ENCODE measurements around the gene KLRB1. TPM values are rescaled to one million over a fixed set of nuclear protein-coding genes. Genes with fewer than 3 reads are reported as not detected.
"Not testable (repeated sequence)": the region's sequence is repeated elsewhere in the genome, so short reads cannot be mapped to it uniquely, and the experiment has no call there.

Gene KLRB1
- total RNA-seq (2014; rRNA removed; shearing (Covaris generic)) = not detected in 2 replicates
- polyA plus RNA-seq (2015; cell fraction: cytosol; rRNA removed) = not detected in 2 replicates
- not detected in 2 replicates for polyA plus RNA-seq (2015; cell fraction: nucleus; rRNA removed)

DNA sequence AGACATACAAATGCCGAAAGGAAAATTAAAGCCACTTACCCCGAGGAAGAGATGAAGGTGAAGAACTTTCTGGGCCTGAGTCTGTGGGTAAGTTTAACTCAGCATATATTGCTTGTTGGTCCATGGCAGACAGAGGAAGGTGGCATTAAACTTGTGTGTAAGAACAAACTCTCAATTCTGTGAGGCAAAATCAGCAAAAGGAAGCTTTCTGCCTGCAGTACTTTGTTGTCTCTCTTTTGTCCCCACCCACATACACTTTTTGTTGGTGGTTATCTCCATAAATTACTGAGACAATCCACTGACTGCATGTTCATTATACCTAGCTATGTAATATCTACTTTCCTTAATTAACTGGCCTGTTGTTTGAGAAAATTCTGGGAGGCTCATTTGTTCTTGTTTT is at the start of gene KLRB1:
Gene KLRB1, minus strand, starts transcription at position 201 of the 400 bp plus-strand sequence. Its CDS starts 77 bp downstream, at position 124.
- DNase-seq (ENCODE audit: low read depth, low spot score) = no peak
- in situ Hi-C loops (cut with HindIII; ENCODE audit: low pct_unique_long_range_greater_than_20kb, low sequenced_read_pairs) = no loop called here

DNA sequence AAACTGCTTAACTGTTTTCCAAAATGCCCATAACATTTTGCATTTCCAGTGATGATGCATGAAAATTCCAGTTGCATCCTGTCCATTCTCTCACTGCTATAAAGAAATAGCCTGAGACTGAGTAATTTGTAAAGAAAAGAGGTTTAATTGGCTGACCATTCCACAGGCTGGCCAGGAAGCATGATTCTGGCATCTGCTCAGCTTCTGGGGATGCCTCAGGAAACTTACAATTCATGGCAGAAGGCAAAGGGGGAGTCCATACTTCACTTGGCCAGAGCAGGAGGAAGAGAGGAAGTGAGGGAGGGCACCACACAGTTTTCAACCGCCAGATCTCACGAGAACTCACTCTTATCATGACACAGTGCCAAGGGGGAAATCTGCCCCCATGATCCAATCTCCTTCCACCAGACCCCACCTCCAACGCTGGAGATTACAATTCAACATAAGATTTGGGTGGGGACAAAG is 43.6 kb upstream of the KLRB1 start:
- in situ Hi-C loops (cut with HindIII; ENCODE audit: low pct_unique_long_range_greater_than_20kb, low sequenced_read_pairs) = no loop called here
- peak; percentile 16 for DNase-seq (ENCODE audit: low read depth, low spot score)

DNA sequence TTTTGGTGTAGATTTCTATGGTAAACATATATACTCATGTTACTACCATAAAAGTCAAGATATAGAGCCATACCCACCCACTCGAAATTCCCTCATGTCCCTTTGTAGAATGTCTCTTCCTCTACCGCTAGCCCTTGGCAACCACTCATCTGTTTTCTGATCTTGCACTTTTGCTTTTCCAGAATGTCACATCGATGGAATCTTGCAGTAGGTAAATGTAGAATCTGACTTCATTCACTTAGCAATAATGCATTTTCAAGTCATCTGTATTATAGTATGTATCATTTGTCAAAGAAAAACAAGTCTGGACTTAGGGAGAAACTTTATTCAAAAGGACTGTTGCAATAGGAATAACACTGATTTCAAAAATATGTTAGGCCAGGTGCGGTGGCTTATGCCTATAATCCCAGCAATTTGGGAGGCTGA is 42.4 kb upstream of the KLRB1 start:
- DNase-seq (ENCODE audit: low read depth, low spot score) = peak; percentile 9
- in situ Hi-C loops (cut with HindIII; ENCODE audit: low pct_unique_long_range_greater_than_20kb, low sequenced_read_pairs) = no loop called here

DNA sequence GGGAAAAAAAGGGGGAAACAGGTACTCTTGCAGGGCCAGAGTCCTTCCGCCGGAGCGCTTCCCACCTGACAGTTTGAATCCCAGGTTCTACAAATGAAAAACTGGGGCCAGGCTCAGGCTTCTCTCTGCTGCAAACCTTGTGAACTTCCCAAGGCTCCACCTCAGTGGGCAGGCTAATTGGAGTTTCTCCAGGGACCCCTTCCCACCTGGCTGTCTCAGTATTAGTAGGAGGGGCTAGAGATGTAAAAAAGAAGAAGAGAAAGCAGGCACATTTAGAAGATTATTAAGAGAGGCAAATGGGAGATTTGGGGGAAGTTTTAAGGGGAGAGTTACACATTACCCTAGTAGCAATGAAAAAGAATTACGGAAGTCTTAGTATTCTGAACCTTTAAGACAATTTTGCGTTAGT is 41.8 kb upstream of the KLRB1 start:
- in situ Hi-C loops (cut with HindIII; ENCODE audit: low pct_unique_long_range_greater_than_20kb, low sequenced_read_pairs) = no loop called here
- no peak for DNase-seq (ENCODE audit: low read depth, low spot score)

DNA sequence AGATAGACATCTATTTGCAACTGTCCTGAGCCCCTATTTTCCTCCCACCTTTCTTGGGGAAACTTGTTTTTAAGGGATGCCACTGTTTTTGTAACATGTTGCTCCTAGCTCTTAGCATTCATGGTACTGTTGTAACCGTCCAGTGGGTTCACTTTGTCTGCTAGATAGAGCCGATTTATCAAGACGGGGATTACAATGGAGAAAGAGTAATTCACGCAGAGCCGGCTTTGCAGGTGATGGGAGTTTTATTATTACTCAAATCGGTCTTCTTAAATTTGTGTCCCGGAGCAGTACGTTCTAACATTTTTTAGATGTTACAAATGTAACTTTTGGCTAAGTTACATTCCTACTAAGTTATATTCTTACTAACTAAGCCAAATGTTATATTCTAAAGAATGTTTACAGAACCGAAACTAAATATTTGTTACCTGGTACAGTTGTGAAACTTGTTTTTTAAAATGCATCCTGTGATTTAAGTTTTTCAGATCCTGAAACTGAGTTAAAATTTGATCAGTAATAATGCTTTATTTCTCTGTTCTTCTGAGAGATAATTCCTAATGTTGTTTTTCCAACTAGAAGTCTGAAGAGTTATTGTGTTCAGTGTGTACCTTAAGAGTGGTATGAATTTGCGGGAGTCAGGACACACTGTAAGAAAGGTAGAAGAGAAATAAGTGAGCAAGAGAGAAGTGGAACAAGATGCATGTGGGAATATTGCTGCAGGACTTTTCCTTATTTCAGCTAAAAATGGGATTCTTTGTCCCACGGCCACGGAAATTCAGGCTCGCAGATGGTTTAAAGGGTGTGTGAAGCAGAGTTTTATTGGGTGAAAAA is 41.2 kb upstream of the KLRB1 start:
- in situ Hi-C loops (cut with HindIII; ENCODE audit: low pct_unique_long_range_greater_than_20kb, low sequenced_read_pairs) = no loop called here
- DNase-seq (ENCODE audit: low read depth, low spot score) = no peak

DNA sequence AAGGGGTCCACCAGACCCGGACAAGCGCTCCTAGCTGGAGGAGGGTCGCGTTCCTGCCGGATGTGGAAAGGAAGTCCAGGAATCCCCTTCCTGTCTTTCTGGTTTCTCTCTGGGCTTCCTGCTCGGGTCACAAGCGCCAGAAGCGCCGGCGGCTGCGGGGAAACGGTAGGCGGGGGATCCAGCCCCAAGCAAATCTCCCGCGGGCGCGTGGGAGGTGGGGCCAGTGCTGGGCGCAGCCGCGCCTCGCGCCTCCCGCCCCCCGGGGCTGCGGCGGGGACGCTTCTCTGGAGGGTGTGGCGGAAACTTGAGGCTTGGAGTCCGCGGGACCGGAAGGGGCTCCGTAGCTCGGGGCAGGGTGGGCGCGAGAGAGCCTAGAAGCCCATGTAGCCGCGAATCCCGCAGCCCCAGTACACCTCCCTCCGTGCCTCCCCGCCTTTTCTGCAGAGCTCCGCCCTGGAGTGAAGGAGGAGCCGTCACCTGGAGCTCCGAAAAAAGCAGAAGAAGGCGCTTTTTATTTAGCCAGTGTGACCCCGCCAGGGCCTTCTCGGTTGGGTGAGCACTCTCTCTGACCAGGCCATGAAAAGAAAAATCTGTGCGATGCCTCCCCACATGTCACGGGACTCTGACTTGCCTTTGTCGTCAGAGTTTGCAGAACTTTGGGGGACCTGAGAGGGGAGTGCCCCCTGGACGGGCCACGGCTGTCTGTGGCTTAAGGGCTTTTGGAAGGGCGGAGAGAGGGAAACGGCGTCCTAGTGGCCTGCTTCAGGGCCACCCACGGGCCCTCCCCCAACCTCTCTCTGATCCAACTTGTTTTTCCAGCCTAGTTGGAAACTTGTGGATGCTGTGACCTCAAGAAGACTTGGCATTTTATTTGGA is 40.3 kb upstream of the KLRB1 start:
- in situ Hi-C loops (cut with HindIII; ENCODE audit: low pct_unique_long_range_greater_than_20kb, low sequenced_read_pairs) = no loop called here
- peak; percentile 83 for DNase-seq (ENCODE audit: low read depth, low spot score)

DNA sequence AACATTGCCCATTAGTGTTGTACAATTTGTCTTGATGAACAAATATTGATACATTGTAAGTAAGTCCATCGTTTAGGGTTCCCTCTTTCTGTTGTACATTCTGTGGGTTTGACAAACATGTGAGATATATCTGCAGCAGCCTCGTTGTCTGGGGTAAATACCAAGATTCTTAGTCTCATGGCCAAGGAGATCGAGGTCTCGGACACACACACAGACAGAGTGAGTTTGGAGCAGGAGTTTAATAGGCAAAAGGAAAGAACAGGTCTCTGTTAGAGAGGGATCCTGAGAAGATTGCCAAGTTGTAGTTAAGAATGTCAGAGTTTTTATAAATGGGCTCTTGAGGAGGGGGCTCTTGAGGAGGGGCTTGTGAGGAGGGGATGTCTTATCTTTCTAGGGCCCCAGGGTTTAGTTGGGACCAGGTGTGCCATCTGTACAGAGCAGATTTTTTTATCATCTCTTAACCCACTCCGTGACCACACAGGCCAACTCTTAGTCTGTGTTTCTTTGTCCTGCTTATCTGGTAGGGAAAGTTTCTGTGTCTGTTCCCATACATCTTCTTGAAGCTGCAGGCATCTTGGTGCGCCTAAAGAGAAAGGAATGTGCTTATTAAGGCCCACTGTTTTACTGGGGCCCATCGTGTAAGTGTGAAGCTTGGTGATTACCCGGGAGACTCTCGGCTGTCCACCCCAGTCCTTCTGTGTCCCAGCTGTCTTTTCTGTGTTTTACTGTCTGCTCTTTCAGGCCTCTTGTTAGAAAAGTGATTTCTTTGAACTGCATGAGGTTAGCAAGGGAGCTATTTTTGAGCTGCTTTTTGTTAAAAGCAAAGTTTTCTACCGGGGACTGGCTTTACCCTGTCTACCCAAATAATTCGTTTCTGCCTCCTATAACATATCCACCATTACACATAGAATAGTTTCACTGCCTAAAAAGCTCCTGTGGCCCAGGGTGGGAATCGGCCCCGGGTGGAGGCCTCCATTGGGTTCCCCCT is 39.4 kb upstream of the KLRB1 start:
- in situ Hi-C loops (cut with HindIII; ENCODE audit: low pct_unique_long_range_greater_than_20kb, low sequenced_read_pairs) = no loop called here
- peak; percentile 22 for DNase-seq (ENCODE audit: low read depth, low spot score)

DNA sequence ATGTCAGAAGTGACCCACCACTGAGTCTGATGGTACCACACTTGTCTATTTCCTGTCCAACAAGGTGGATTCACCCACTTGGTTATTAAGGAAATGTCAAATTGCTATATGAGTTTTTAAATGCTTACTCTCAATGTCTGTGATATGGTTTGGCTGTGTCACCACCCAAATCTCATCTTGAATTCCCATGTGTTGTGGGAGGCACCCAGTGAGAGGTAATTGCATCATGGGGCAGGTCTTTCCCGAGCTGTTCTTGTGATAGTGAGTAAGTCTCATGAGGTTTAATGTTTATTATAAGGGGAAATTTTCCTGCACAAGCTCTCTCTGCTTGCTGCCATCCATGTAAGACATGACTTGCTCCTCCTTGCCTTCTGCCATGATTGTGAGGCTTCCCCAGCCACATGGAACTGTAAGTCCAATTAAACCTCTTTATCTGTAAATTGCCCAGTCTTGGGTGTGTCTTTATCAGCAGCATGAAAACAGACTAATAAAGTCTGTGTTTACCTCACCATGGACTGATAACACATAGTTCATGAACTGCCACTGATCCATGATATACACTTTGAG is 37.4 kb upstream of the KLRB1 start:
- in situ Hi-C loops (cut with HindIII; ENCODE audit: low pct_unique_long_range_greater_than_20kb, low sequenced_read_pairs) = not testable (repeated sequence)
- DNase-seq (ENCODE audit: low read depth, low spot score) = peak; percentile 21

DNA sequence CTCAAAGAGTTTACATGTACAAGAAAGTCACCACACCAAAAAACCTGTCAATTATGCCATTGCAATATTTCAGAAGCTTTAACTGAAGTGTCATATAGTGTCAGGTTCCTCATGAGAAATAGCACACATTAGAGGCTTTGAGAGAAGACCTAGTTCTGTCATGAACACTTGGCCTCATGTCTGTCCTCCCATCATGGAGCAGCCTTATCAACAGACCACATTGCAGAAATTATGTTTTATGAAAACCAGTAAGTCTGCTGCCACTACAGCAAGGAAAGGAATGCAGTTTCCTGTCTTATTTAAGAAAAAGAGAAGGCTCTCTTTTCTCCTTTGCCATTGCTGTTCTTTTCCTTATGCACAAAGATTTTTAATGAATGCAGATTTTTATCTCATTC is 35.5 kb upstream of the KLRB1 start:
- in situ Hi-C loops (cut with HindIII; ENCODE audit: low pct_unique_long_range_greater_than_20kb, low sequenced_read_pairs) = no loop called here
- DNase-seq (ENCODE audit: low read depth, low spot score) = no peak

DNA sequence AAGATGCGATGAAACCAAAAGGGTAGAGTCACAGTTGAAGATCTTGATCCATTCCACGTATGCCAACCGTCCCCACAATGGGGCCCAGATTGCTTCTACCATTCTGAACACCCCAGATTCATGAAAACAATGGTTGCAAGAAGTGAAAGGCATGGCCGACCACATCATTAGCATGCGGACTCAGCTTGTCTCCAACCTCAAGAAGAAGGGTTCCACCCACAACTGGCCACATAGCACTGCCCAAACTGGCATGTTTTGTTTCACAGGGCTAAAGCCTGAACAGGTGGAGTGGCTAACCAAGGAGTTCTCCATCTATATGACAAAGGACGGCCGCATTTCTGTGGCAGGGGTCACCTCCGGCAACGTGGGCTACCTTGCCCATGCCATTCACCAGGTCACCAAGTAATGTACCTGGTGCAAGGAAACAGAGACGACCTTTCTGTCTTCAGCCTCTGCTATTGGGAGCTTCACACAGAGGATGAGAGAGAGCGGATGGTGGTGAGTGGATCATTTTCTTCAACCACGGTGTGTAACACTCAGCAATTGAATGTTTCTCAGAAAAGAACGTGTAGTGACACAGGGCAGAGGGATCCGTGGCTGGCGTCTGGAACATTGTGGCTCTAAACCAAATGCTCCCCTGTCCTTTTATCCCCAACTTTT is 35.0 kb upstream of the KLRB1 start:
- in situ Hi-C loops (cut with HindIII; ENCODE audit: low pct_unique_long_range_greater_than_20kb, low sequenced_read_pairs) = no loop called here
- DNase-seq (ENCODE audit: low read depth, low spot score) = no peak

DNA sequence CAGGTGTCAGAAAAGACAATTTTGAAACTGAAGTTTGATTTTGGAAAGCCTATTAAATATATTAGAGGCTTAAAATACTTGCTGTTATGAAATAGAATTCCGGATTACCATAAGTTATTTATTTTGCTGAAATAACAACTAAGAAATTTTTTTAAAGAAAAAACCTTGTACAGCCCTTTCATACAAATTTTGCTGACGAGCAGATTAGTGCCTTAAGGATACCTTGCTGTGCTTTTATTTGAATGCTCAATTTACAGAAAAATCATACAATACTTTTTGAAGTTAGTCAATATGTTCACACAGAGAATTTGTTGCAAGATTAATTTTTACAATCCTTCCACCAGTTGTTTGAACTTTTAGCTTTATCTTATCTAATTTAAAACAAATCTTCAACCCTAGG is 32.3 kb upstream of the KLRB1 start:
- no peak for DNase-seq (ENCODE audit: low read depth, low spot score)
- in situ Hi-C loops (cut with HindIII; ENCODE audit: low pct_unique_long_range_greater_than_20kb, low sequenced_read_pairs) = no loop called here

DNA sequence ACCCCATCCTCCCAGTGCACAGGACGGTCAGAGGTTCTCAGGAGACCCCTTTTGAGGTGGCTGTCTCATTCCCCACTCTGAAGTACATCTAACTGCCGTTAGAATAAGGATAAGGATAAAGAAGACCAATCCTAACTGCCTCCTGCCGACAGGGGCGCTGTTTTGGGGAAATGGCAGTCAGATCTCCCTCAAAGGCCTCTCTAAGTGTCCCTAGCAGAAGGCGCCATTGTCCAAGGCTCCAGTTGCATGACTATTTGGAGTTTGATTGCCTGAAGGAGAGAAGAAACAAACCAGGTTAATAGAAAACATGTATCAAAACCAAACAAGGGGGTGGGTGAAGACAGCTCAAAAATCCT is 29.1 kb upstream of the KLRB1 start:
- DNase-seq (ENCODE audit: low read depth, low spot score) = peak; percentile 27

DNA sequence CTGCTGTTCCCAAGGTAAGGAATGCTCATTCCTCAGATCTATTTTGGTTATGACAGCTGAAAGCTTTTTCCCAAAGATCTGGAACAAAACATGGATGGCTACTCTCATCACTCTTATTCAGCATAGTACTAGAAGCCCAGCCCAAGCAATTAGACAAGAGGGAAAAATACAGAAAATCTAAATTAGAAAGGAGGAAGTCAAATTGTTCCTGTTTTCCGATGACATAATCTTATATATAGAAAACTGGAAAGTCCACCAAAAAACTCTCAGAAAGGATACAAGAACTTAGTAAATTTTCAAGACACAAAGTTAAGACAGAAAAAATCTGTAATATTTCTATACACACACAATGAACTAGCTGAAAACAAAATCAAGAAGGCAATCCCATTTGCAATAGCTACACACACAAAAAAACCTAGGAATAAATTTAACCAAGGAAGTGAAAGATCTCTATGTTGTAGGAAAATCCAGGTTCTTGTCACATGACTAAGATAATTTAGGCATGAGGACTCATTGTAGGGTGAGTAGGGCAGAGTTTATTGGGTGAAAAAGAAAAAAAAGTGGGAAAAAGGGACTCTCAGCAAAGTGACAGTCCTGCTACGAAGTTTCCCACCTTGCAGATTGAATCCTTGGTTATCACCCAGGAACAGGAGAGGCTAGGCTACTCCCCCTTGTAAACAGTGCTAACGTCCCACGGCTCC is 28.6 kb upstream of the KLRB1 start:
- in situ Hi-C loops (cut with HindIII; ENCODE audit: low pct_unique_long_range_greater_than_20kb, low sequenced_read_pairs) = no loop called here
- no peak for DNase-seq (ENCODE audit: low read depth, low spot score)

More for the DNA sequence above, 29.1 kb upstream of the KLRB1 start:
- in situ Hi-C loops (cut with HindIII; ENCODE audit: low pct_unique_long_range_greater_than_20kb, low sequenced_read_pairs) = no loop called here

DNA sequence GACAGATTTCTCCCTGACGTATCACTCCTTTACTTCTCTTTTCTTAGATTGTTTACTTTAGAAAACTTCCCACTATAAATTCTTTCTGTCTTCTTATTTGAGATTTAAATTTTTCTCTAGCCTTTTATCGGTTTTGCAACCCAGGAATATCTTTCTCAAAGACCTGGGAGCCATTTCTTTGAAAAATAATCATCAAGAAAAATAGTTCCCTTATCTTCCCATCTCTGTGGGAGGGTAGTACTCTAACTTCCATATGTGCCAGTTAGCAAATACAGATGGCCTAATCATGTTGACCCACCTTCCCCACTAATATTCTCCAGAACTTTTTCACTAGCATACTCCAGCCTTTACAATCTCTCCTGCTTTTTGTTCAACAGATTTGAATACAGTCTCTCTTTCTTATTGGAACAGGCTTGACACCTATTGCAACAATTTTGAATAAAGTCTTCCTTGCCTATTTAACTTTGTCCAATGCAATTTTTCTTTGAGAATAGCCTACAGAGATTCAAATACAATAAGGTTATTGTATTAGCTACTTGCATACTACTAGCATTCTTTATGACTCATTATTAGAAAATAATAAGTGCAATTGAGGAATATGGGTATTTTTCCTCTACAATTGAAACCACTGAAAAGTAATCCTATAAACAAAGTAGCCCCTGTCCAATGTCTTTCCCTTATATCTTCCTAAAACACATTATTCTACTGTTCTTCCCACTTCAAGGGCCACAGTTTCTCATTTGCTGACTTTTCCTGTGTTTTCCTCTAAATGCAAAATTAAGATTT is 27.4 kb upstream of the KLRB1 start:
- in situ Hi-C loops (cut with HindIII; ENCODE audit: low pct_unique_long_range_greater_than_20kb, low sequenced_read_pairs) = no loop called here

DNA sequence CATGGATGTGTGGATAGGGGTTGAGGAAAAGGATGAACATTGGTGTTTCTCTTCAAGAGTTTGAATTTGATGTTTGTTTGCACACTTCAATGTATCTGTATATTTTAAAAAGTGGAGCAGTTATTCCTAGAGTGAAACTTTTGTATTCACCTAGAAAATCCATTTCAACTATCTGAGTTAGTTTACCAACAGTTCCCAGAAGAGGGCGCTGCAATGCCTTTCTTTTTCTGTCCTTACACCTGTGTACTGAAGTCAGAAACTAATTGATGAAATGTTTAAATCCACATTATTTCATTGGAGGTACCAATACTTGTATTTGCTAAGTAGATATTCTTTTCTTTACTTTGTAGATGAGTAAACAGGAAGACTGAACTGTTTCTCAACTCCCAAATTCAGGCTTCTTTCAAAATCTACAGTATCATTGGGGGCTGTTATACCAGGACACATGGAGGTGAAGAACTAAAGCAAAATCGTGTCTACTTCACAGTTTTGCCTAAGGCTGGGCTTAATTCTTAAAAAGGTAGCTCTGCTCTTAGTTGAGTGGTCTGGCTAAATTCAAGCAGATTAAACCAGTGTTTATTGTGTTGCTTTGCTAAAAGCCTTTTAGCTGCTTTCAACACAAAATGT is 26.6 kb upstream of the KLRB1 start:
- in situ Hi-C loops (cut with HindIII; ENCODE audit: low pct_unique_long_range_greater_than_20kb, low sequenced_read_pairs) = no loop called here
- DNase-seq (ENCODE audit: low read depth, low spot score) = peak; percentile 68

More for the DNA sequence above, 27.4 kb upstream of the KLRB1 start:
- DNase-seq (ENCODE audit: low read depth, low spot score) = peak; percentile 49

All from SK-MEL-5 (cell line).